Suprapubic skin (tissue), 4 donors: ENCODE measurements around the gene FBXL22.

Source experiments
- EP300 ChIP-seq: sonication (generic); formaldehyde crosslinking; IDR thresholded peaks from one replicate; pipeline ENCODE4 v1.6.1; 2017; ENCODE audit warnings: antibody characterized with exemption
- POLR2AphosphoS5 ChIP-seq, 3 donors: sonication (generic); formaldehyde crosslinking; IDR thresholded peaks; one replicate each; pipeline ENCODE4 v1.6.1; 2017; ENCODE audit warnings: antibody characterized with exemption in 3 of 3
- TF ChIP-seq, protein P1 (sequence below), 2 donors: fragments of 200-600 bp in 1 of 2; fragments of 450-650 bp in 1 of 2; sonication (generic) in 1 of 2; IDR thresholded peaks; one replicate each; pipeline ENCODE4 v1.5.1; 2016 to 2019; ENCODE audit warnings: antibody characterized with exemption in 2 of 2, mild to moderate bottlenecking in 1 of 2, moderate library complexity in 1 of 2

- TF ChIP-seq, protein P1, sequence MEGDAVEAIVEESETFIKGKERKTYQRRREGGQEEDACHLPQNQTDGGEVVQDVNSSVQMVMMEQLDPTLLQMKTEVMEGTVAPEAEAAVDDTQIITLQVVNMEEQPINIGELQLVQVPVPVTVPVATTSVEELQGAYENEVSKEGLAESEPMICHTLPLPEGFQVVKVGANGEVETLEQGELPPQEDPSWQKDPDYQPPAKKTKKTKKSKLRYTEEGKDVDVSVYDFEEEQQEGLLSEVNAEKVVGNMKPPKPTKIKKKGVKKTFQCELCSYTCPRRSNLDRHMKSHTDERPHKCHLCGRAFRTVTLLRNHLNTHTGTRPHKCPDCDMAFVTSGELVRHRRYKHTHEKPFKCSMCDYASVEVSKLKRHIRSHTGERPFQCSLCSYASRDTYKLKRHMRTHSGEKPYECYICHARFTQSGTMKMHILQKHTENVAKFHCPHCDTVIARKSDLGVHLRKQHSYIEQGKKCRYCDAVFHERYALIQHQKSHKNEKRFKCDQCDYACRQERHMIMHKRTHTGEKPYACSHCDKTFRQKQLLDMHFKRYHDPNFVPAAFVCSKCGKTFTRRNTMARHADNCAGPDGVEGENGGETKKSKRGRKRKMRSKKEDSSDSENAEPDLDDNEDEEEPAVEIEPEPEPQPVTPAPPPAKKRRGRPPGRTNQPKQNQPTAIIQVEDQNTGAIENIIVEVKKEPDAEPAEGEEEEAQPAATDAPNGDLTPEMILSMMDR (IDR thresholded peaks at IDR 0.05): no peak
- TF ChIP-seq POLR2AphosphoS5 (IDR thresholded peaks at IDR 0.05): no peak
- no peak for TF ChIP-seq EP300
Observed at GRCh38 chr15:63605816-63606215, 8.6 kb downstream of the FBXL22 start.
